GM18526 (cell line): Measurements from ENCODE around the gene CNOT6L.

Experiments used
- POLR2A ChIP-seq: IDR thresholded peaks from 3 replicates; pipeline ENCODE4 v1.6.1; 2011; ENCODE audit not compliant: insufficient read length; ENCODE audit errors: extremely low read depth

The CNOT6L gene

DNA sequence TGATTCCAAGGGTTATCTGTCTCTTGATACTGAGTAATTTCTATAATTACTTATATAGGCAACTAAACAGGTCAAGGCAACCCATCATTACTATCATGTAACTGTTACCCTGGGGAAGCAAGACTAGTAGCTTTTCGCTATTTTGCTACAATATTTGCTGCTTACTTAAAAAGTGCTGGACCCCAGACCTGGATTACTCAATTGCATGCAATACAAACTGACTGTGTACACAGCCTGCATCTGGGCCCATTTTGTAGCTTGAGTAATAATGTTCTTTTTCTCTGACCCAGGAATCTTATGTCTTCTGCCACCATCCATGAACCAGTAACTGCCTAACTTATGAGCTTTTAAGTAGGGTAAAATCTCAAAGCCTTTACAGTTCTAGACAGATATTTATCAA is 53.4 kb downstream of the CNOT6L start:
- no peak for TF ChIP-seq POLR2A

DNA sequence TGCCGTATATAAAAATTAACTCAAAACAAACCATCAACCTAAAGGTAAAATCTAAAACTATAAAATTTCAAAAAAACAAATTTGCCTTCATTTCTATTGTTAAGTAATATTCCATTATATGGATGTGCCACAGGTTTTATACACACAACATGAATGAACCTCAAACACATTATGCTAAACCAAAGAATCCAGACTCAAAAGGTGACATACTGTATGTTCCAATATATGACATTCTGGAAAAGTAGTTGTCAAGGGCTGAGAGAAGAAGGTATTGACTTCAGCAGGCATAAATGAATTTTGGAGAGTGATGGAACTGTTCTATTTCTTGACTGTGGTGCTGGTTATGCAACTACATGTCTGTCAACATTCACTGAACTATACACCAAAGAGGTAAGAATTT is 56.6 kb downstream of the CNOT6L start:
- TF ChIP-seq POLR2A, result no peak

DNA sequence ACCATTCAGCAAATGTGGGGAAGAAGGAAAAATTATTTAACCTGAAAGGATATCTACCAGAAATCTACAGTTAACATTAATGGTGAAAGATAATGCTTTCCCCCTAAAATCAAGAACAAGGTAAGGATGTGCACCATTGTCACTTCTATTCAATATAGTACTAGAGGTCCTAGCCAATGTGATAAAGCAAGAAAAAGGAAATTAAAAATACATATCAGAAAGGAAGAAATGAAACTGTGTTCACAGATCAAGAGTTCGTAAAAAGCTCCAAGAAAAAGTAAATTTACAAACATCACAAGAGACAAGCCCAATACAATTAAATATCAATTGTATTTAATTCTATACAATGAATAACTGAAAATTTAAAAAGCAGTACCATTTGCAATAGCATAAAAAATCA is 57.6 kb downstream of the CNOT6L start:
- no peak for TF ChIP-seq POLR2A

DNA sequence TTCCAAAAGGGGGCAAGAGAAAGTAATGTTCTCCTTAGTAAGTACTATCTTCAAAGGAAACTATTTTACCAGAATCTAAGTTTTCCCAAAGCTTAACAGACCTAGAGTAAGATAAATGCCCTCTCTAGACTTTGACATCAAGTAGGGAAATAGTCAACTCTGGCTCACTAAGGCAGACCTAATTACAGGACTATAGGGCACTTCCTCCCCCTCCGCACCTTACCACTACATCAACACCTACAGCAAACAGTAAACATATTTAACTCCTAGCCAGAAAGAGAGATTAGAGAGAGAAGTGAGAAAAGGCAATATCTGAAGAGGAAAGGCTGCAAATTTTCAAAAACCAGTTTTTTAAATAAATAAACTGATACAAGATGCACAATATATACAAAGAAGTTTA is 60.4 kb downstream of the CNOT6L start:
- TF ChIP-seq POLR2A, result no peak

DNA sequence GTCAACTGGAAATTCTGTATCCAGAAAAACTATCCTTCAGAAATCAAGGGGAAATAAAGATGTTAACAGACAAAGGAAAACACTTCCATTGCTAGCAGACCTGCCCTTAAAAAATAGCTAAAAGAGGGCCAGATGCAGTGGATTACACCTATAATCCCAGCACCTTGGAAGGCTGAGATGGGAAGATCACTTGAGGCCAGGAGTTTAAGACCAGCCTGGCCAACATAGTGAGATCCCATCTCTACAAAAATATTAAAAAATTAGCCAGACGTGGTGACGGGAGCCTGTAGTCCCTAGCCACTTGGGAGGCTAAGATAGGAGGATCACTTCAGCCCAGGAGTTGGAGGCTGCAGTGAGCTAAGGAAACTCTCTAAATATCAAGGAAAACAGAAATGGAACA is 67.4 kb downstream of the CNOT6L start:
- TF ChIP-seq POLR2A, result no peak

DNA sequence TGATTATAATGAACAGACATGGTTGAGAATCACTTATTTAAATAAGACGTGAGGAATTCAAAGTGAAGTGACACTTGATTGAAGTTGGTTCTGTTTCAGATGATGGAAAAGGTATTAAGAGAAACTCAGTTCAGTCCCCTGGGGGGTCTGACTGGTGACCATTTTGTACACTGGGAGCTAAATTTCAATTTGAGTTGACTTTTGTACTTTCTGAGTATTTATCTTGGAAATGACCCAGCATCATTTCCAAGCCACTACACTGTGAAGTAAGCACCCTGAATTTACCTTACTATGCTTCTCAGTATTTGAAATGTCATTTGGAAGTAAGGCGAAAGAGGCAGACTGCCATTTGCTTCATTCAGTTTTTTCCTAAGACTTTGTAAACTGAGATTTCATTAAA is 73.4 kb downstream of the CNOT6L start:
- TF ChIP-seq POLR2A, result no peak

DNA sequence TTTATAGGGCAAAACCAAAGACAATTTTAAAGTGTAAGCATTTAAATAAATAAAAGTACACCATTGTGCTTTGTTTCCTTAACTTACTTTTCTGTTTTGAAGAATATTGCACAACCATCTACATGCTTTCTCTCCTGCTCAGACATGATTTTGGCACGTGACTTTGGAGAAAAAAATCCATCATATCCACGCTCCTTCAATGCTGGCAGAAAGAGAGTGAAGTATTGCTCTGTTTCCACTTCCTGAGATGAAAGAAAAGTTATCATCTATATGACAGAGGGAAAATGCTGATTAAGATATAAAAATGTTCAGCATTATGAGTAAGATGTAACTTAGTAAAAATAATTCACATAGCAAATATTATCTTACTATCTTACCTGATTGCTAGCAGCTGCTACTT is 77.1 kb downstream of the CNOT6L start:
- TF ChIP-seq POLR2A, result no peak

DNA sequence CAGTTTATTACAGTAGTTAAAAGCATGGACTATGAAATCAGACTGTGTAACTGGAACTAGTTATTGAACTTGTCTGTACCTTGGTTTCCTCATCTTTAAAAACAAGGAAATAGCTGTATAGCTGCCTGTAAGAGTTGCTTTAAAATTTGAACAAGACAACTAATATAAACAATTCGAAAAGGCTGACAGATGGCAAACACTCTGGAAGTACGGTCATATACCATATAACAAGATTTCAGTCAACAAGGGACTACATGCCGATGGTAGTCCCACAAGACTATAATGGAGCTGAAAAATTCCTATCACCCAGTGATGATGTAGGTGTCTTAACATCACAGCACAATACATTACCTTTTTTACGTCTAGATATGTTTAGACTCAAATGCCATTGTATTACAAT is 78.7 kb downstream of the CNOT6L start:
- no peak for TF ChIP-seq POLR2A

DNA sequence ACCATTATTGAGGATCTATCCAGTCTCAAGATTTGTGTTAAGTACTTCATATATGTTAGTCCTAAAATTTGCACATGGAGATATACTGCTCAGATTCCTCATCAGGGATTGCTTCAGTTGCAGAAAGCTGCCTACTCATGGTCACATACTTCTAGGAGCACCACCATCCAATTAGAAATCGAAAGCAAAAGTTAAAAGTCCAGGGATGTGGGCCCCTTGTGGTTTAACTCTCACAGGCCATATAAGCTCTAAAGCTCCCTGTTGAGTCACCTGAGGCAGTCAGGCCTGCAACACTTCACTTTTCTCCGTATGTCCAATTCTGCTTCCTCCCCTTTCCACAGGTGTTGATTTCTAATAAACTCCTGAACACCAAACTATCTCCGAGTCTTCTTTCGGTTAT is 84.2 kb downstream of the CNOT6L start:
- TF ChIP-seq POLR2A, result no peak

DNA sequence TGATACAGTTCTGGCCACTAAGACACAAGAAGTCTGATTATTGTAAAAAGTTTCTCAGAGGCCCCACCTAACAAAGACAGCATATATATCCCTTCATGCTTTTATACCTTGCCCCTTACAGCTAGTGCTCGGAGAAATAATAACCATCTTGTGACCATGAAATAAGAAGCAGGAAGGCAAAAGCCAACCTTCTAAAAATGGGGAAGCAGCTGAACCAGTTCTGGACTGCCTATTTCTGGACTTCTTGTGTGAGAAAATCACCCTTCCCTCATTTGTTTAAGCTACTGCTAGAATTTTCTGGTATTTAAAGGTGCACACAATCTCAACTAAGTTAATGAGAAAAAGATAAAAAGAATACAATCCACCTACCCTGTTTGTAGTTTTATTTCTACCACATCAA is 87.5 kb downstream of the CNOT6L start:
- no peak for TF ChIP-seq POLR2A

DNA sequence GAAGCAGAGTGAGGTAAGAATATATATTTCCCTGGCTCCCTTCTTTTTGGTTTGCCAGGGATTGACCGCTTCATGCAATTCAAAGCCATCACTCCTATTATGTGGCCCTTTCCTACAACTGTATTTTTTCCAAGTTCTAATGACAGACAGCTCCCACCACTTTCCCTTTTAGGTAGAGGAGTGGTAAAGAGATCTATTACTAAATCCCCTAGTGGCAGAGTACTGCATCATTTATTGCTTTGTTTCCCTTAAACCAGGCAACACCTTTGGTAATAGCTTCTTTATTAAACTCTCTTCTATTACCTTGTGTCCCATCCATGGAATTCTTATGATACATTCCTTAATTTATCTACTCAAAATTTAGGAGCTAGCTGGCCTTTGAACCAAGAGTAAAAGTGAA is 90.7 kb downstream of the CNOT6L start:
- no peak for TF ChIP-seq POLR2A

DNA sequence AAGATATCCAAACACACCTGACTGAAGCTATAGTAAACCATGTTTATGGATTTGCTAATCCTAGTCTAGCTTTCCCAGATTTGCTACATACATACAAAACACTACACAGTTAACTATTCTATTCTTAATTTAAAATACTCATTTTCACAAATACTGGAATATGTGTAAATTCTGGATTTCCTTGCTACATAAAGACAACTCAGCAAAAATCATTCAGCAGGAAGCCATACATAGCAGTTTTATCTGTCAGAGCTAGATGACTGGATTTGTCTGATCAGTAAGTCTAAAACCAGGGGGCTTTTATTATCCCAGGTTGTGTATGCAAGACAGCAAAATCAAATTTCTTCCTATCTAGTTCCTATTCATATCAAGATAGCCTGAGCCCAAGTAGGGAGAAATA is 98.1 kb downstream of the CNOT6L start:
- TF ChIP-seq POLR2A, result no peak

DNA sequence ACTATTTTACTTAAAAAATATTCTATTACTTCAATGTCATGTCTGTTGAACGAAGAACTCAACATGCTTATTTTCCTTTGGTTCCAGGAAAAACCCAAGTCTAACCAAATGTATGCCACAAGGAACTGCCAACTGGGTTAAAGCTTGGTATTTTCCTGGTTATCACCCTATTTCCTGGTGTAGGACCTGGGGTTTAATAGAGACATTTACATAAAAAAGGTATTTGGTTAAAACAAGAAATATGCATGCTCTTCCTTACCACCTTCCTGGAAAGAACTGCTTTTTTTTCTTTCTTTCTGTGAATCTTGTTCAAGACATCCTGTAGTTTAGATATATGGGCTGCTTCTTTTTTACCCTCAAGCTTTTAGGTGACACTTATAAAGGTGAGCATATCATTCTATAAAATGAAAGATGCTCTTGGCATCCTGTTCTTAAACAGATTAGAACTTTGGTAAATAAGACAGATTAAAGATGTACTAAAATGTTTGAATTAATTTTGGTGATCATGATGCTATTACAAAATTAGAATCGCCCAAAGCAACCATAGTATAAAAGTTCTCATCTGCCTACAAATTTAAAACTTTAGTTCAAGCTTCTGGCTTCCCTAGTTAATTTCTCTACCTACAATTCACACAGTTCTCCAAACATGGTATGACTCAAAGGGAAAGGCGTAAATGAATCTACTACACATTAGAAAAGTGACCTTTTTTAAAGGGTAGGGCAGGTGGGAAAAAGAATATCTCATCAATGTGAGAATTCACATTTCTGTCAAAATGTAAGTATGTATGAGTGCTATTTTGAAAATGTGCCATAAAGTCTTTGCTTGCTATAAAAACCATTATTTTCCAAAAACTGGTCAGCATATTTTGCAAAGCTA is 103.5 kb downstream of the CNOT6L start:
- no peak for TF ChIP-seq POLR2A

DNA sequence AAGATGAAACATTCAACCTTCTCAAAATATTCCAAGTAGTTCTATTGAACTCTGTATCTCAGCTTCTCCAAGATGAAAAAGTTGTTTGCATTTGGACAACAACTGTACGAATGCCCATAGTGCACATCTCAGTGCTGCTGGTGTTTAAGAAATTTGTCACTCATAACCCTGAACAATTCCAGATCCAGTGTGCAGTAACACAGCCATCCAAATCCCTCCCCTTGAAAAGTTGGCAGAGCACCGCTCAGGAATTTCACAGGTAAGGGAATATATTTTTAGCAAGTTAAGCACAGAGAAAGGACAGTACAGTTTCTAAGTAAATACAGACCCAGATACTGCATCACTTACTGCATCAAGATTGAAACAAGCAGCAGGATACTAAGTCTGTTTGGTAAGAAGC is 104.7 kb downstream of the CNOT6L start:
- no peak for TF ChIP-seq POLR2A

DNA sequence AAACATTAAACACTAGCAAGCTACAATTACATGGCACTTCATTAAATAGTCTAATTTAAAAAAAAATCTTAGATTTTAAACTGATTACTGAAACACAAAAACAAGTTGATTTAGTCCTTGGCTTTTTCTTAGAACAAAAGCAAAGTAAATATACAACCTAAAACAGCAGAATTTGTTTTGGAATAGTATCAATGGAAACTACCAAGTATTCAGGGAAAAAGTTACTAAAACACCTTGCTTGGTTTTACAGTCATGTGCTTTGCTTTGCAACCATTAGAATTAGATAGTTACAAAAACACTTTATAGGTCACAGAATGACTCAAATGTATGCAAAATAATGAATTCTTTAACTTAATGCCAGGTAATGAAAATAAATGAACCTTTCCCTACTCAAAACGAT is 105.3 kb downstream of the CNOT6L start:
- TF ChIP-seq POLR2A, result no peak

DNA sequence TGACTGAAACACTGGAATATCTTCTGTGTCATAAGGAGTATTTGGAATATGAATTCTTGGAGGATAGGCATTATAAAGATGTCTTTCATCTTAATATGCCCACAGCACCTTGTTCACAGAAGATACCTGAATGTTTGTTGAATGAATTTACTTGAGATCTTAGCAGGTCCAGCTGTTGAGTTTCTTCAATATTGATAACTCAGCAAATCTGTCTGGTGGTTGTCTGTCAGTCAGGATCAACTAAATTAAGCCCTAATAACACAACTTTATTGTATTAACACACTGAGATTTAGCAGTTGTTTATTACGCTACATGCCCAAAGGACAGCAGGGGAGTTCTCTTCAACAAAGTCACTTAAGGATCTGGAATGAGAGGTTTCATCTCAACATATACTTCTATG is 106.5 kb downstream of the CNOT6L start:
- TF ChIP-seq POLR2A, result no peak

DNA sequence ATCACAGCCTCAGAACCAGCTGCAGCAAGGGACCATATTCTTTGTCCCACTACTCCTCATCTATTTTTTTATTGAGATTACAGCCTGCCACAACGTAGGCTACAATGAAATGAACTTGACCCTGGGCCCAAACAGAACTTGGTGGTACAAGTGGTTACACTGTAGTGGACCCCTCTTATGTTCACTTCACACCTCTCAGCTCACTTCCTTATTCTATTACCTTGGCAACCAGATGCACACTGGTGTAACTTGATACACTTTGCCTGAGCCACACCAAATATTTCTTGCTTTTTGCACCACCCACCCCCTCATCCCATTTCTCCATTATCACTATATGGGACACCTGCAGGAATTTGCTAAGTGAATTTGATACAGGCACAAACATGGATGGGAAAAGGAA is 107.7 kb downstream of the CNOT6L start:
- no peak for TF ChIP-seq POLR2A
